ENCODE data around the gene MYO7A.

GRCh38 chr11:77191823-77192495 is 63.9 kb downstream of the MYO7A start:
- TF ChIP-seq CTCF (IDR thresholded peaks at IDR 0.05): peak; percentile 37 to 99 (median 90)
- no peak for TF ChIP-seq POLR2A (IDR thresholded peaks at IDR 0.05)

All from thyroid gland (tissue), 4 donors.